Hematopoietic multipotent progenitor cell treated with erythropoietin and hydrocortisone succinate and interleukin-3 and kit ligand, for 15 days (in vitro differentiated cells): ENCODE measurements around the gene AKT1.
"Not testable (repeated sequence)": the region's sequence is repeated elsewhere in the genome, so short reads cannot be mapped to it uniquely, and the experiment has no call there.

ENCODE experiments used
- DNase-seq: peaks from one replicate; pipeline ENCODE4 v3.0.0-alpha.2; 2015; ENCODE audit warnings: low spot score

Gene AKT1

DNA sequence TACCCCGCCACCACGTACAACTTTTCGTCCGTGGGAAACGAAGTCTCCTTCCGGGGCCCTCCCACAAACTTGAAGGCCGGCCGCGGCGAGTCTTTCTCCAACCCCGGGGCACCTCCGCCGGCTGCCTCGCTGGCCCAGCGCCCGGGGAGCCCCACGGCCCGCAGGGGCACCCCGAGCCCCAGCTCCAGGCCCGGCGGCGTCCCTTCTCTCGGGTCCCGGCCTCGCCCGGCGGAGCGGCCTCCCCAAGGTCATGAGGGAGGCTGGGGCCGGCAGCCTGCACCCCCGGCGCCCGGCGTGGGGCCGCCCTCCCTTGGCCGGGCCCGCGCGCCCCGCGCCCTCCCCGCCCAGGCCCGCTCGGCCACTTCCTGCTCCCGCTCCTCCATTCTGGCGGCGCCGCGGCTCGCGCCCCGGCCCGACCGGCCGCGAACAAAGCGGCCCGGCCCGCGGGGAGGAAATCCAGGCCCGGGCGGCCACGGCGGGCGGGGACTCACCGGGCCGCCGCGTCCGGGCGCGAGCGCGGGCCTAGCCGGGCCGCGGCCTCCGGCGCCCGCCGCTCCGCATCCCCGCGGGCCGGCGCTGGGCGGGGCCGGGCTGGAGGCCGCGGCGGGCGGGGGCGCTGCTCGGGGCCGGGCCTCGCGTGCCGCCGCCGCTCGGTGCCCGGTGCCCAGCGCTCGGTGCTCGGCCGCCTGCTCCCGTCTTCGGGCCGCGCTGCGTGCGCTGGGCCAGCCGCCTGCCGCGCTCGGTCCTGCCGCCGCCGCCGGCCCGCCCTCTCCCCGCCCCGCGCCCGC, at the start of gene AKT1:
AKT1 (minus strand) TSS at position 756 of the 788 bp plus-strand sequence. CDS start 3,105 bp downstream, outside the sequence.
- peak; percentile 16 for DNase-seq

DNA sequence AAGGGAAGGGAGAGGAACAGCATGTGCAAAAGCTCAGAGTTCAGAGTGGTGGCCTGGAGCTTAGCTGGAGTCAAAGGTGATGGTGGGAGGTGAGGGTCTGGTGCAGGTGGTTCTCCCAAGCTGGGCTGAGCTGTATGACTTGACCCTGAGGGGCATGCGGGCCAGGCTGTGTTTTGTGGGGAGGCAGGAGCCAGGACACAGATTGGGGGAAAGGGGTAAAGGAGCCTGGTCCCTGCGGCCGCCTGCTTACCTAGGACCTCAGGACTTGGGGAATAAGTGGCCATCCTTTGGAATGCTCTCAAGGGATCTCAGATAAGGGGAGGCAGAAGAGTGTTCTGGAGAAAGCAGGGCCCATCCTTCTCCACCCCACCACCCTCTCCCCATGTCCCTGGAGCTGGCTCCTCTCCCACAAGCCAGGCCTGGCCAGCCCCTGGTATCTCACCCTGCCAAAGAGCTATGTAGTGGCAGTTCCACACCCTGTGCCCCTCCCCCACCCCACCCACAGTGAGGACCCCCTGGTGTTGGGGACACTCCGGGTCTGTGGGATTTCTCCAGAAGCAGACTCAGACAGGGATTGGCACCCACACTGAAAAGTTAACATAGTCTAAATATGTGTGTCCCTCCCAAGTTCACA, 49.6 kb upstream of the AKT1 start:
- no peak for DNase-seq

DNA sequence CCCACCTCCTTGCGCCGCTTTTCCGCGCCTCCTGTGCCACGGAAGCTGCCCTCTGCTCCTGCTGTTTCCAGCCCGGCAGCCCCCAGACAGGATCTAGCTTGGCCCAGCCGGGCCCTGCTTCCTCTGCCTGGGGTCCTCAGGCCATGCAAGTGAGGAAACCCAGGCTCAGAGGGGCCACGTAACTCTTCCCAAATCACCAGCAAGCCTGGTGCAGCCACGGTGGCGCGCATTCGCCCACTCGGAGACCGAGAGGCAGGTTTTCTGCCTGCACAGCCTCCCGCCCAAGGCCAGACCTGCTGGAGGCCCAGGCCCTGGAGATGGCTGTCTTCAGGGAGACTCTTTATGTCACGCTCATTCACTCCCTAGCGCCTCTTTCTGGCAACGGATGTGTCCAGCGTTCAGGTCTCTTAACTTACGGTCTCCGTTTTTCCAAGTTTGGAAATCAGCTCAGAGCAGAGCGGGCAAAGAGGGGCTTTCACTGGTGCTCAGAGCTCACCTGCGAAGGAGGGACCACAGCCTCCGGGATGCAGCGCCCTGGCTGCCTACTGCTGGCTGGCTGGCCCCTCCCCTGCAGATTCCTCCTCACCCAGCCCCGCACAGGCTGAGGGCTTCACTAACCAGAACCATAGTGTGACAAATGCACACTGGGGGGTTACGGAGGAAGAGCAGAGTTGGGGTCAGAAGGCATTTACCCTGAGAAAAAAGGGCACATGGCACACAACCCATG, 48.9 kb upstream of the AKT1 start:
- no peak for DNase-seq

DNA sequence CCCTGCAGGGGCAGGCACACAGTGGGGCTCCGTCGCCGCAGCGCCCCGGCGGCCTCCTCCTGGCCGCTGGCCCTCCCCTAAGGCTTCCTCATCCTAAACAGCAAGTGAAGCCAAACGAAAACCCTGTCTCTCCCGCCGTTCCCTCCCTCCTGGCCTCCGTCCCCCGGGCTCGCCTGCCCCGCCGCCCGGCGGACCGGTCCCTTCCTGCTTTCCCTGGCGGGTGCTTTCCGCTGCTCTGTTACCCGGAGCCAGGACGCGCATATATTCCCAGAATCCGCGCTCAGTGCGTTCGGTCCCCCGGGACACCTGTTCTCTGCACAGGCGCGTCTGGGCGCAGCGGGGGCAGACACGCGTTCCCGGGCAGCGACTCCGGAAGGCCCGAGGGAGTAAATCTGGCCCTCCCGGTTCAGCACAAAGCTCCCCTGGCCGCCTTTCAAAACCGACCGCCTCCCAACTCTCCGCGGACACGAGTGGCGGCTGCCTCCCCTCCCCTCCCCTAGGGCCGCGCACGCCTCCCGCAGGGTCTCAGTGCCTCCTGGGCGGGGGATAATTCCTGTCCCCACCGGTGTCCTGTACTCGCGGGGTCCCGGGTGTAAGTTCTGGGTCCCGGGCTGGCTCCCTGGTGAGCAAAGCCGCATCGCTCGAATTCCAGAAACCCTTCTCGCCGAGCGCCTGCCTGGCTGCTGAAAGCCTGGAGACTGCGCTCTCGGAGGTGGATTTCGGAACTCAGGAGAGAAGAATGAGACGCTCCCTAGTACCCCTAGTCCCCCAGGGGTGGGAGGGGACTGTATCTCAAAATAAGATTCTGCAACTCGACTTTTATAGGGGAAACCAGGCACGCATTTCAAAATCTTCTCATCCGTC, 48.1 kb upstream of the AKT1 start:
- no peak for DNase-seq

DNA sequence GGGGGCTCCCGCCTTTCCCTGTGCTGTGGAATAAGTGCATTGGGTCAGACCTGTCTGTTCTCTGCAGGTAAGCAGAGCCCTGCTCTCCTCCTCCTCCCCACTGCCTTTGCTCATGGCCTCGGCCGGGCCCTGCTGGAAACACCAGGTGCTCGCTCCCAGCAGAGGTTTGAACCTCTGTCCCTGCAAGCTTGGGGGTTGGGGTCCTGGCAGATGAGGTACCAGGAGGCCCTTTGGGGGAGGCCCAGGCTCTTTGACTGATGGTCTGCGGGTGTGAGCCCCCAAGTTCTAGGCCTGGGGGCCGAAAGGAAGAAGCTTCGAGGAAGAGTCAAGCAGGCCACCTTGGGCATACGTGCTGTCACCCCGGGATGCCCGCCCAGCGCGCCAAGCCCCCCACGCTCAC, 47.5 kb upstream of the AKT1 start:
- no peak for DNase-seq

DNA sequence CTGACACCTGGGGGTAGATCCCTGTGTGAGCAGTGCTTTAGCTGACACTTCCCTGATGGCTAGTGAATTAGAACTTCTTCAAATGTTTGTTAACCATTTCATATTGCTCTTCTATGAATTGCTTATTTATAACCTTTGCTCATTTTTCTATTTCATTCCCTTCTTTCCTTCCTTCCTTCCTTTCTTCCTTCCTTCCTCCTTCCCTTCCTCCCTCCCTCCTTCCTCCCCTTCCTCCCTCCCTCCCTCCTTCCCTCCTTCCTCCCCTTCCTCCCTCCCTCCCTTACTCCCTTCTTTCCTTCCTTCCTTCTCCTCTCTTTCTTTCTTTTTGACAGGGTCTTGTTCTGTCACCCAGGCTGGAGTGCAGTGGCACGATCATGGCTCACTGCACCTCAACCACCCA, 46.2 kb upstream of the AKT1 start:
- no peak for DNase-seq

DNA sequence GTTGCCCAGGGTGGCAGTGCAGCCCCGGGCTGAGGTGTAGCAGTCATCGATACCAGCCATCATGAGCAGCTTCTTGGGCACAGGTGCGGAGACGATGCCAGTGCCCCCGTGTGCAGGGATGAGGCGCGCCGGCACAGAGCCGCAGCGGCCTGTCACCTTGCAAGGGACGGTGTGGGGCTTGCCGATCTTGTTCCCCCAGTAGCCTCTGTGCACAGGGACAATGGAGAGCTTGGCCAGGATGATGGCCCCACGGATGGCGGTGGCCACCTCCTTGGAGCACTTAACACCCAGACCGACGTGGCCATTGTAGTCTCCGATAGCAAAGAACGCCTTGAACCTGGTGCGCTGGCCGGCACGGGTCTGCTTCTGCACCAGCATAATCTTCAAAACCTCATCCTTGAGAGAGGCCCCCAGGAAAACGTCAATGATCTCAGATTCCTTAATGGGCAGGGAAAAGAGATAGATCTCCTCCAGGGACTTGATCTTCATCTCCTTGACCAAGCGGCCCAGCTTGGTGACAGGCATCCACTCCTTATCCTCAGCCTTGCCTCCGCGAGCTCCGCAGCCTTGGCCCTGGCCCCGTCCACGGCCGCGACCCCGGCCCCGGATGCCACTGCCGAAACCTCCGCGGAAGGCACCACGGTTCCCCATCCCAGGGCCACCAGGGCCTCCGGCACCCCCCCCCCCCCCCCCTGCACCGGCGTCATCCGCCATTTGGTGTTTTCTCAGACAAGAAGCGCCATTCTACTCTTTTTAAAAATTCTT, 40.8 kb upstream of the AKT1 start:
- not testable (repeated sequence) for DNase-seq

DNA sequence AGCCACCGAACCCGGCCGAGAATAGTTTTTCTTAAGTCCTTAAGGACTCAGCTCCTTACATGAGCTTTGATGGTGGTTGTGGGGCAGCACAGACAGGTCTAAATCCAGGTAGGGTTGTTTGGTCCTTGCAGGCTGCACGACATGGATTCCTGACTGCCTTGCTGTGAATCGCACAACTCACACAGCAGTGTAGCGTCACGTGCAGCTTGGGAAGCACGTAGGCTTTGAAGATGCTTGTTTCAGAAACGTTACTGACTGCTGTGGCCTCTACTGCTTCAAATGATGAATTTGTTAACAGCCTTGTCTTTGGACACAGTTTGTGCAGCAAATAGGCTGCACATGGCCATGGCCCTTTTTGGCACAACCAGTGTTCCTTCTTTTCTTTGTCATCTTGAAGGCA, 35.2 kb upstream of the AKT1 start:
- no peak for DNase-seq

DNA sequence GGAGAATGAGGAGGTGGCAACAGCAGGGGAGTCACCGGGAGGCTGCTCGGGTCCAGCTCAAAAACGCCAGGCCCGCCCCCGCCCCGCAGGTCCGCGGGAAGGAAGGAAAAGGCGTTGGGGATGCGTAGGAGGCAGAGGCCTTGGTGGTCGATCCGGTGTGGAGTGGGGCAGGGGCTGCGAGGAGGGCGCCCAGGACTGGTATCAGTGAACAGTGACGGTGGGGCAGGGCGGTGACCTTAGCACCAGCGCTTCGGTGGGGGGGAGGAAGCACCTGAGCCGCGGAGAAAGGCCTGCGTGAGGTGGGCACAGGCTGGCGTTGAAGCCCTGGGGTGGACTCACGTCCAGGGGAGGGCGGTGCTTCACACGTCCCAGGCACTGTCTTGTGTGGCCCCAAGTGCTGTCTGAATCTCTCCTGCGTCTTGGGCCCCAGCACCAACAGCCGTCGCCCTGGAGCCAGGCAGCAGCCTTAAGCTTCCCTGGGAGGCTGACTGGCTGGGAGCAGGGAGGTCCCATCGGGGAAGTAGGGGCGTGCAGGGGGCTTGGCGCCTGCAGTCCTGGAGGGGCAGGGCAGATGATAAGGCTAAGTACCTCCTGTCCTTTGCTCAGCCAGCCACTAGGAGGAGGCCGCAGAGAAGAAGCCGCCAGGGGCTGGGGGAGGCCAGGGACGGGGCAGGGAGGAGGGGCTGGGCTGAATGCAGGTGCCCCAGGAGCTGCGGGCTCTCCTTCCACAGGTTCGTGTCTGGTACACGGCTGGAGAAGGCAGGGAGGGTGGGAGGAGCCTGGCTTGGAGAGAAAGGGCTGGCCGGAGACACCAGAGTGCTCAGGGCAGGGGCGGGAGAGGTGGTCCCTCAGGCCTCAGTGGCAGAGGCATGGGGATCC, 31.9 kb upstream of the AKT1 start:
- peak; percentile 20 for DNase-seq

DNA sequence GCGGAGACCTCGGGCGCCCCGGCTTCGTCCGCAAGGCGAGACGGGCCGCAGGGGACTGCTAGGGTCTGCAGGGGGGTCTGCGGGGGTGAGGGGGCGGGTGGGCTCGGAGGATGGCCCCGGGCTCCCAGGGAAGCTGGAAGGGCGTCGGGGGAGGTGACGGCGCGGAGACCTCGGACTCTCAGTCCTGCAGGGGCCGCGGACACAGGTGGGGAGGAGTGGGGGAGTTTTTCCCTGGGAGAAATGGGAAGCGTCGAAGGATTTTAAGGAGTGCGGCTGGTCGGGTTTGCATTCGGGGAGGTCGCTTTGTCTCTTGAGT, 31.3 kb upstream of the AKT1 start:
- no peak for DNase-seq

DNA sequence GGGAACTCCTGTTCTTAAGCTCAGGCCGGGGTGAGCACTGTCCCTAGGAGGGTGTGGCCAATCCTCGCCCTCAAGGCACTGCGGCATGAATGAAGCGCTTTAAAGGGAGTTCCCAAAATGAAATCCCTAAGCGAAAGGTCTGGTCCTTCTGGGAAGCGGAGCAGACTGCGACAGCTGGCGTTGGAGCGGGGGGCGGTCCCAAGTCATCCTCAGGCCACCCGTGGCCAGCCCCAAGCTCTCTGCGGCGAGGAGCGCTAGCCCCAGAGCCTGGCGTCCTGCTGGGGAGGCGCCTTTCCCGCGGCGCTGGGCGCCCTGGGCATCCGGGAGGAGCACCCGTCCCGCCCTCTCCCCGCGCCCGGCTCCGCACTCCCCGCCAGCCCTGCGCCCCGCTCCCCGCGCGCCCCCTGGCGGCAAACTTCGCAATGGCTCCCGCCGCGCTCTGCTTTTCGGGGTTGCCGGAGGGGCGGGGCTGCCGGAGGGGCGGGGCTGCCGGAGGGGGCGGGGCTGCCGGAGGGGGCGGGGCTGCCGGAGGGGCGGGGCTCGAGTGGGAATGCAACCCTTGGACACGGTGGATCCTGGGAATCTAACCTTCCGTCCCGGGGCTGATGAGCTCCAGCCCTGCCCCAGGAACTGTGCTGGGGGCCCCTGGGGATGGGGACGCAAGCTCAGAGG, 30.8 kb upstream of the AKT1 start:
- peak; percentile 88 for DNase-seq

DNA sequence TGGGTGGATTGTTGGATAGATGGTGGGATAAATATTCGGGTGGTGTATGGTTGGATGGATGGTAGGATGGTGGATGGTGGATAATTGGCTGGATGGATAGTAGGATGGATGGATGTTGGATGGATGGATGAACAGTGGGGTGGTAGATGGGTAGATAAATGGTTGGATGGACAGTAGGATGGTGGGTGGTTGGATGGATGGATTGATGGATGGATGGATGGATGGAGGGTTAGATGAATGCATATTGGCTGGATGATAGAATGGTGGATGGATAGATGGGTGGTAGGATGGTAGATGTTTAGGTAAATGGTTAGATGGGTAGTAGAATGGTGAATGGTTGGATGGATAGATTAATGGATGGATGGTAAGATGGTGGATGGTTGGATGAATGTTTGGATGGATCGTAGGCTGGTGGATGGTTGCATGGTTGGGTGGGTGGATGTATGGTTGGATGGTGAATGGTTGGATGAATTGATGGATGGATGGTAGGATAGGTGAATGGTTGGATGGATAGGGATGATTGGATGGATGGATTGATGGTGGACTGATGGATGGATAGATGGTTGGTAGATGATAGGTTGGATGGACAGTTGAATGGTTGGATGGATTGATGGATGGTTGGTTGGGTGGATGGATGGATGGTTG, 28.9 kb upstream of the AKT1 start:
- DNase-seq, result no peak

DNA sequence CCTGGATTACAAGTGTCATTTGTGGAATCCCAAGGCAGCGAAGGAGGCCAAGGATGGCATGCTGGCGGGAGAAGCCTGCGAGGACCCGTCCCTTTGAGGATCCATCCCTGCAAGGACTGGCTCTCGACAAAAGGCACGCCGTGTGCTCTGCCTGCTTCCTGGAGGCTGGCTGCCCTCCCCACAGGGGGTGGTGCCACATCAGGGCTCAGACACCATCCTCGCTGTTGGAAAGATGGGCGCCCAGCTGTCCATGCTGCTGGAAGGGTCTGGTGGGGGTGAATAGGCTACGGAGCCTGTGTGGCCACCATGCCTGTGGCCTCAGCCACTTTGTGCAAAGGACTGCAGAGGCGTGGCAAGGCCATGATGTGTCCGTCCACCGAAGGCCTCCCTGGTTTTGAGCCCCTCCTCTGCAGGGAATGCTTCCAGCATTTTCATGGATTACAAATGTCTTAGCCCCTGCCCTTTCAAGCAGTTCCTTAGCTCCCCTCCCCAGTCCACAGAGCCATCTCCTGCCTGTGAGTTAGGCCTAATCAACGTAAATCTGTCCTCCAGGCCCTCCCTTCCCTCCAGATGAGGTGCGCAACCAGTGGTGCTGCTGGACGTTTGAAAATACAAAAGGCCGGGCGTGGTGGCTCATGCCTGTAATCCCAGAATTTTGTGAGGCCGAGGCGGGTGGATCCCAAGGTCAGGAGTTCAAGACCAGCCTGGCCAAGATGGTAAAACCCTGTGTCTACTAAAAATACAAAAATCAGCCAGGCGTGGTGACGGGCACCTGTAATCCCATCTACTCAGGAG, 27.5 kb upstream of the AKT1 start:
- no peak for DNase-seq

DNA sequence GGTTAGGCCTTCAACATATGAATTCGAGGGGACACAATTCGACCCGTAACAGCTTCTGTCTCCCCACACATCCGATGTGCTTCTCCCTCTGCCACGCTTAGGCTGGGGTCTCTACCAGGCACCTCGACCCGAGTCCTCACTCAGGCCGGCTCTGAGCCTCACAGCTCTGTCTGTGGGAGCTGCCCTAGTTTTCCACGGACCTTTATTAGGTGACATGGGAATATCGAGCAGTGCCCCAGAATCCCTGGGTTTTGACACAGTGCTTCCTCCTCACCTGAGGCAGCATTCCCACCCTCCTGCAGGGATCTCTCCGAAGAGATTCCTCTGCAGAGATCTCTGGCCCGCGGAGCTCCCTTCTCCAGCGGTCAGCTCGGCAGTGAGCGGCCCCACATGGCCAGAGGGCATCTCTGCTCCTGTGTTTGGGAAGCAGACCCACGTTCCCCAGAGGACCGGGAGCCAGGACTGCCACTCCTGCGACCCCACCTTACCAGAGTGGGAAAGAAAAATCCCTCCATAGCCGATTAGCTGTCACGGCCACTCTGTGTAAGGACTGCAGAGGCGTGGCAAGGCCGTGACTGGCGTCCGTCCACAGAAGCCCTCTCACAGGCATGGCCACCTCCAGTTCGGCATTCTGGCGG, 26.5 kb upstream of the AKT1 start:
- no peak for DNase-seq

DNA sequence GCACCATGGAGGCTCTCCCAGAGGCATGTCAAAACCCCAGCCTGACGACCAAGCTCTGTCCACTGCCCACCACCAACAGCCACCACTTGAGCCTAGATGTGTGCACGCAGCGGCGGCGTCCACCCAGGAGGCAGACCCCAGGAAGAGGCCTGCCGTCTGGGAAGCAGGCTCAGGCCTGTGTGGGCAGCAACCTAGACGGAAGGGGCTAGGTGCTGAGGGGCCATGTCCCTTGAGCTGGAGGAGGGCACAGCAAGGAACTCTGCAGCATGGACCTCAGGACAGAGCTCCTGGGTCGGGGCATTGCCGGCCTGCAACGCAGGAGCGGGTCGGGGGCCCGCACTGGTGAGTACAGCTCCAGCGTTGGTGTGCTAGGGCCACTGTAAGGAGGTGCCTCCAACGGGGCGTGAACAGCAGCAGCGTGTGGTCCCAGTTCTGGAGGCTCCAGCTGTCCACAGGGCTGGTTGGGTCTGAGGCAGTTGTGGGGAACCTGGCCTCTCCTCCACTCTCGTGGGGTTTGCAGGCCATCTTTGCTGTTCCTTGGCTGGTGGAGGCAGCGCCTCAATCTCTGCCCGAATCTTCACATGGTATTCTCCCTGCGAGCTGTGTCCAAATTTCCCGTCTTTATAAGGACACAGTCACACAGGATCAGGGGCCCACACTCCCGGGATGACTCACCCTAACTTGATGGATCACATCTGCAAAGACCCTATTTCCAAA, 25.8 kb upstream of the AKT1 start:
- DNase-seq, result no peak

DNA sequence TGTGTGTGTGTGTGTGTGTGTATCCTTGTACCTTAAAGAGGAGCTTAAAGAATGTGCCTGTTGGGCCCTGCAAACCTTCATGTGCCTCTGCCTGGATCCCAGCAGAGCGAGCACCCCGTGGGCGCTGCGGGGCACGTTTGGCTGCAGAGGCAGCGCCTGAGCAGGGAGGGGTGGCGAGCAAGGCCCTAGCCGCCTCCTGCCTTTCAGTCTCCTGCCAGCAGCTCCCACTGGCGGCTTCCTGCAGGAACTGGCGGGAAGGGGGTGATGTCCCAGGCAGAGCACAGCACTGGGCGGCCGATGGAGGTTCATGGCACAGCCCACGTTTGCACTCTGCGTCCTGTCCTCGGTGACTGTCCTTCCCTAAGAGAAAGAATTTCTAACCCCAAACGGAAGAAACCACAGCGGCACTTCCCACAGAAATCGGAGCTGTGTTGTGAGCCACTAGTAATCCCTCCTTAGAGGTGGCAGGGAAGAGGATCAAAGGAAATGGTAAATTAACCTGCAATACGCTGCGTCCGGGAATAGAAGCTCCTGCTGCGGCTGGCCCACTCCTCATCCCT, 25.2 kb upstream of the AKT1 start:
- DNase-seq, result no peak

DNA sequence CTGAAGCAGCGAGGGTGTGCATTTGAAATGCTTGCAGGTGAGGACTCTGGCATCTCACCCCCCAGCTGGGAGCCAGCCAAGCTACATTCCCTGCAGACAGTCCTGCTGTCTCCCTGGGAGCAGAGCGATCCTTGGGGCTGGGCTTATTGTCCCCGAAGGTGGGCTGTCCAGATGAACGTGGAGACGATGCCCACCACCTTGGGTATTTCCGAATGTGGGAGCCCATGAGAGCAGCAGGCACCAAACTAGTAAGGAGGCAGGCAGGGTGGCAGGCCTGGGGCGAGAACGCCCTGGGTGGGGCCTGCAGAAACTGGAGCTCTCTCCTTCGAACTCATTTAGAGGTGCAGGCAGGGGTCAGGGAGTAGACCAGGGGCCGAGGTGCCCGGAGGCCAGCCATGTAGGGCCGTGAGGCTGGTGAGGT, 23.8 kb upstream of the AKT1 start:
- DNase-seq, result no peak
